ENCODE results near the gene PTPN4. TPM values are rescaled to one million over a fixed set of nuclear protein-coding genes. Genes with fewer than 3 reads are reported as not detected.

Gene PTPN4
- total and polyA plus RNA-seq, 8 donors, result 4.4 to 18.7 (median 13.2) TPM

DNA sequence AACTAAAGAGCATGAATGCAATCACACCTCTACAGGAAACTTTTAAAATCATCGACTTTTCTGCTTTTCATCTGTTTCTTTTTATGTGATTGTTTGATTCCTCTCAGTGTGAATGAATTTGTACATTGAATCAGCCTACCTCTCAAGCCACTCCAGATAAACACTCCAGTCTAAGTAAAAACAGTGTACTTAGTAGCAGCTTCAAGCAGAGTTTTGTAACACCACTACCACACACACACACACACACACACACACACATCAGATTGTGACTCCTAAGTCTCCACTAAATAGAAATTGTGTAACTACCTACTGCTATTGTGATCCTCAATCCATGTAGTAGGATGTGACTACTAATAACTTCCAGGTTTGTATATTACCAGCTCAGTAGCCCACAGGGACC is 187.8 kb downstream of the PTPN4 start:
- Histone ChIP-seq H3K9me3 (no peaks in the 10 kb centered on the region), H3K36me3 (peaks cover 0 to 3% (median 0%) of the 10 kb centered on the region in 3 donors), H3K27me3 (no peaks in the 10 kb centered on the region), H3K27ac (no peak overlapping the region), H3K4me3 (no peak overlapping the region), H3K4me1 (no peaks in the 10 kb centered on the region)
- DNase-seq, result no peak
- intact Hi-C loops (cut with DNase I), result no loop called here
- ATAC-seq, result no peak
- 94 to 96% methylated on average over 1 of the region's 1 CpG for WGBS, 2 donors
- no peak for FAIRE-seq
- TF ChIP-seq, protein P1, sequence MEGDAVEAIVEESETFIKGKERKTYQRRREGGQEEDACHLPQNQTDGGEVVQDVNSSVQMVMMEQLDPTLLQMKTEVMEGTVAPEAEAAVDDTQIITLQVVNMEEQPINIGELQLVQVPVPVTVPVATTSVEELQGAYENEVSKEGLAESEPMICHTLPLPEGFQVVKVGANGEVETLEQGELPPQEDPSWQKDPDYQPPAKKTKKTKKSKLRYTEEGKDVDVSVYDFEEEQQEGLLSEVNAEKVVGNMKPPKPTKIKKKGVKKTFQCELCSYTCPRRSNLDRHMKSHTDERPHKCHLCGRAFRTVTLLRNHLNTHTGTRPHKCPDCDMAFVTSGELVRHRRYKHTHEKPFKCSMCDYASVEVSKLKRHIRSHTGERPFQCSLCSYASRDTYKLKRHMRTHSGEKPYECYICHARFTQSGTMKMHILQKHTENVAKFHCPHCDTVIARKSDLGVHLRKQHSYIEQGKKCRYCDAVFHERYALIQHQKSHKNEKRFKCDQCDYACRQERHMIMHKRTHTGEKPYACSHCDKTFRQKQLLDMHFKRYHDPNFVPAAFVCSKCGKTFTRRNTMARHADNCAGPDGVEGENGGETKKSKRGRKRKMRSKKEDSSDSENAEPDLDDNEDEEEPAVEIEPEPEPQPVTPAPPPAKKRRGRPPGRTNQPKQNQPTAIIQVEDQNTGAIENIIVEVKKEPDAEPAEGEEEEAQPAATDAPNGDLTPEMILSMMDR (IDR thresholded peaks at IDR 0.05), result no peak

DNA sequence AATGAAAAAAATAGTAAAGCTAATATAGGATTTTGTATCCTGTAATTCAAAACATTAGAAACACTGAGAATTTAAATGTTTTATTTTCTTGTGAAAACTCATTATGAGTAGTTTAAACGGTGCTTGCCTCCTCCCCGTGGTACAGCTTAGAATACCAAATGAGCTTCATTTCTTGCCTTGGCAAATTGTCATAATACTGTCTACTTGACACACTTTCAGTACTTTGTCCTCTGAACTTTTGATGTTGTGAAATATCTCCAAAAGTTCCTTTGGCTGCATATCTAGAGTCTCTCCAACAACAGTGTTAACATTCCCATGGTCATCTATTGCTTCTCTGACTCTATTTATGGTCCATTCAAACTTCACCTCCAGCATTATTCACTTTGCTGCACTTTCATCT is 191.2 kb downstream of the PTPN4 start:
- FAIRE-seq (no peak), ATAC-seq (peak in 3 of 4 donors; percentile 27 to 58 (median 55)), DNase-seq (no peak)
- H3K9me3 ChIP-seq, result no peaks in the 10 kb centered on the region
- intact Hi-C loops (cut with DNase I), result no loop called here
- no peaks in the 10 kb centered on the region for H3K4me1 ChIP-seq
- H3K27me3 ChIP-seq, result no peaks in the 10 kb centered on the region
- TF ChIP-seq, protein P1 (IDR thresholded peaks at IDR 0.05), result no peak
- H3K27ac ChIP-seq, result no peak overlapping the region
- H3K4me3 ChIP-seq, result no peak overlapping the region
- peaks cover 0 to 13% (median 0%) of the 10 kb centered on the region in 3 donors for H3K36me3 ChIP-seq
- WGBS, 2 donors, result 49 to 55% methylated on average over 2 of the region's 2 CpGs

DNA sequence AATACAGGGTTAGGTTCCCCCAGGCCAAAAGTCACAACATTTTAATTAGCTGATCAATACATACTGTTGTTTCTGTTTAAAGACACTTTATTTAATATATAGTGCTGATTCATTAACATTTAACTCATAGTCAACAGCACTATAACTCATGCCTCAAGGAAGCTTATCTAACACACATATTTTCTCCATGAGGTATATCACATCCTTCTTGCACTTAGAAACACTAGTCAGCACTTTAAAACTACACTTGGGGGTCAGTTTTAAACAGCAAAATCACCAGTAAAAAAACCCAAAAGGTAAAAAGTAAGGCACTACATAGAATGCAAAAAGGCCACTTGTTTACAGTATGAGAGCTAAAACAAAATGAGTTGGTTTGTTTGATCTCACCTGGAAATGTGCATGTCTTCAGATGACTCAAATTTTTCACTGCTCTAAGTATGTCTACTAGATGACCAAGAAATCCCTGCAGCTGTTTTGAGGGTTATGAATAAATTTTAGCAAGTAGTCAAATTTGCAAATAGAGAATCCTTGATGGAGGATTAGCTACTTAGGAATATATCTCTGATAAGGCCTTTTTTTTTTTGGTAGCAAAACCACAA is 199.0 kb downstream of the PTPN4 start:
- Histone ChIP-seq H3K9me3 (no peaks in the 10 kb centered on the region), H3K4me3 (no peak overlapping the region), H3K36me3 (peaks cover 0 to 10% (median 0%) of the 10 kb centered on the region in 3 donors), H3K4me1 (no peaks in the 10 kb centered on the region), H3K27me3 (no peaks in the 10 kb centered on the region), H3K27ac (no peak overlapping the region)
- no peak for FAIRE-seq
- TF ChIP-seq, protein P1 (IDR thresholded peaks at IDR 0.05), result no peak
- intact Hi-C loops (cut with DNase I), result no loop called here
- ATAC-seq, result no peak
- DNase-seq, result no peak

DNA sequence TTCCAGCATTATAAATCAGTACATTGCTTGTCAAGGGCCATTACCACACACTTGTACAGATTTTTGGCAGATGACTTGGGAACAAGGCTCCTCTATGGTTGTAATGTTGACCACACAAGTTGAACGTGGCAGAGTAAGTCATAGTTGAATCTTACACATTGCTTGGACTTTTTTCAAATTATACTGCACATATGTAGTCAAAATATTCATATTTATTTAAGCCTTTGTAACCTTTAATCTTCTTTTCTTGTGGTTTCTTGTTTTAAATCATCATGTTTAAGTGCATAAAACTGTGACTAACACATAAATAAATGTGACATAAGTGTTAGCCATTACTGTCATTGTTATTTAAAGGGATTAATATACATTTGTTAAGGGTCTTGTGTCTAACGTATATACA is 201.1 kb downstream of the PTPN4 start:
- FAIRE-seq (no peak), DNase-seq (no peak), ATAC-seq (no peak)
- TF ChIP-seq, protein P1 (IDR thresholded peaks at IDR 0.05), result no peak
- H3K4me1 ChIP-seq, result no peaks in the 10 kb centered on the region
- no peaks in the 10 kb centered on the region for H3K27me3 ChIP-seq
- H3K9me3 ChIP-seq, result no peaks in the 10 kb centered on the region
- H3K4me3 ChIP-seq, result no peak overlapping the region
- WGBS, 2 donors, result 86 to 89% methylated on average over 2 of the region's 2 CpGs
- intact Hi-C loops (cut with DNase I), result no loop called here
- H3K36me3 ChIP-seq, result peaks cover 0 to 14% (median 0%) of the 10 kb centered on the region in 3 donors
- H3K27ac ChIP-seq, result no peak overlapping the region

DNA sequence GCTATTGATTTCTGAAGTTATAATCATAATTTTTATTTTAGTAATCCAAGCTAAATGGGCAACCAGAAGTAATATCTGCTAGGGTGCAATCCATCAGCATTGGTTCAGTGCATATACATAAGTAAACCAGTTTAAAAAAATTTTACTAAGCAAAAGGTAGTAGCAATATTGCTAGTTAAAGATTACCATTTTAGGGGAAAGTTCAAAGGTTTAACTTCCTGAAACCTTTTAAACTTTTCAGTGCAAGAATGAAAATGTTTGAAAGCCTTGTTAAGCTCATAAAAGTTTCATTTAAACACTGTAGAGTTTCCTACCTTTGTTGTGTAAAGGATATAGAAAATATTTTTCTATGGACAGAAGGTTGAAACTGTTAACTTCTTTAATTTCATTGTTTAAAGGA is 222.2 kb downstream of the PTPN4 start:
- H3K4me3 ChIP-seq, result no peak overlapping the region
- H3K36me3 ChIP-seq, result peaks cover 0 to 9% (median 0%) of the 10 kb centered on the region in 3 donors
- H3K4me1 ChIP-seq, result no peaks in the 10 kb centered on the region
- peak; percentile 80 for FAIRE-seq
- H3K9me3 ChIP-seq, result no peaks in the 10 kb centered on the region
- no peak for ATAC-seq
- no peaks in the 10 kb centered on the region for H3K27me3 ChIP-seq
- TF ChIP-seq, protein P1 (IDR thresholded peaks at IDR 0.05), result no peak
- H3K27ac ChIP-seq, result no peak overlapping the region
- no peak for DNase-seq
- intact Hi-C loops (cut with DNase I), result no loop called here

All from pancreas (tissue), 10 donors.